ENCODE measurements around the gene ADAM19.
"Not testable (repeated sequence)": the region's sequence is repeated elsewhere in the genome, so short reads cannot be mapped to it uniquely, and the experiment has no call there.

ADAM19 gene

DNA sequence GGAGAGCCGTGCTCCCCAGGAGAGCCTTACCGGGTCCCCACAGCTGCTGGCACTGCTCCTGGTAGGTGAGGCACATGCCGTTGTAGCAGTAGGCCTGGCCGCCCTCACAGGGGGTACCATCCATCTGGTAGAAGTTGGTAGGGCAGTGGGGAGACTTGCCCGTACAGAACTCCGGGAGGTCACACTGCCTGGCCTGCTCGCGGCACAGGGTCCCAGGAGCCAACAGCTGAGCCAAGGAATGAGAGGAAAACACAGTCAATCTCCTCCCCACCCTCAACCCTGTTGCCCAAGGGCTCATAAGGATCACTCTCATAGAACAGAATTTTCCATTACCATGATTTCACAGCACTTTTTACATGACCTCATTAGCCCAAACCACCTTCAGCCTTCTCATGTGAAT, 78.7 kb downstream of the ADAM19 start:
- H3K36me3 Mint-ChIP-seq (ENCODE audit: low read depth): peaks cover 73% of the 10 kb centered on the region
- H3K27me3 Mint-ChIP-seq (ENCODE audit: low read depth): no peaks in the 10 kb centered on the region
- DNase-seq (ENCODE audit: low spot score): no peak
- peak overlapping the region; percentile 7 for H3K27ac Mint-ChIP-seq
- peaks cover 11% of the 10 kb centered on the region for H3K4me1 Mint-ChIP-seq (ENCODE audit: low read depth)
- no peaks in the 10 kb centered on the region for H3K9me3 Mint-ChIP-seq
- no peak overlapping the region for H3K4me3 Mint-ChIP-seq

DNA sequence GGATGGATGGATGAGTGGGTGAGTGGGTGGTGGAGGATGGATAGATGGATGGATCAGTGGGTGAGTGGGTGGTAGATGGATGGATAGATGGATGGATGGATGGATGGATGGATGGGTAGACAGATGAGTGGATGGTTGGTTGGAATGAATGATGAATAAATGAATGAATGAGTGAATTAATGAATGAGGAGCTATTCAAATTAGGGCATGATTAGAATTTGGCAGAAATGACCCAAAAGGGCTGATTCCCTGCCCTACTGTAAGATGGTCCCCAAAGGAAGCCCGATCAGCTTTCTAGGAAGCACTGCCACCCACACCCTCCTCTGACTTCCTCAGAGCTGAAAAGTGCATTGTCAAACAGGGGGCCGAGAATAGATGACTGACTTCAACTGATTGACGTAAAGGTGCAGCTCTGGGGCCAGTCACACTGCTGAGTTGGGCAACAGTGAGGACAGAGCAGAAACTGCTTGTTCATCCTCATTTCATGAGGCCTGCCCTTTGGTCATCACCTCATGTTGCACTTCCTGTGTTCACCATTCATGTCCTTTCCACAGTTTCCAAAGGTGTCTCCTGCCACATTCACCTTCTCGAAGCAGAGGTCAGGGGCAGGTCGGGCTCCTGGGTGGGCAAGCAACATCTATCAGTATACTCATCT, 81.3 kb downstream of the ADAM19 start:
- H3K4me3 Mint-ChIP-seq: no peak overlapping the region
- peaks cover 9% of the 10 kb centered on the region for H3K4me1 Mint-ChIP-seq (ENCODE audit: low read depth)
- DNase-seq (ENCODE audit: low spot score): no peak
- H3K36me3 Mint-ChIP-seq (ENCODE audit: low read depth): peaks cover 67% of the 10 kb centered on the region
- no peaks in the 10 kb centered on the region for H3K9me3 Mint-ChIP-seq
- H3K27ac Mint-ChIP-seq: peak overlapping the region; percentile 43
- no peaks in the 10 kb centered on the region for H3K27me3 Mint-ChIP-seq (ENCODE audit: low read depth)

- H3K4me3 Mint-ChIP-seq: no peak overlapping the region
- peak overlapping the region; percentile 31 for H3K27ac Mint-ChIP-seq
Measured at GRCh38 chr5:157492886-157493285, 82.7 kb downstream of the ADAM19 start.

GRCh38 chr5:157491471-157491995, 84.0 kb downstream of the ADAM19 start:
- no peak overlapping the region for H3K27ac Mint-ChIP-seq

More at GRCh38 chr5:157492886-157493285, 82.7 kb downstream of the ADAM19 start:
- Mint-ChIP-seq H3K4me1 (ENCODE audit: low read depth) (peaks cover 13% of the 10 kb centered on the region), H3K27me3 (ENCODE audit: low read depth) (no peaks in the 10 kb centered on the region), H3K36me3 (ENCODE audit: low read depth) (peaks cover 75% of the 10 kb centered on the region), H3K9me3 (no peaks in the 10 kb centered on the region)
- no peak for DNase-seq (ENCODE audit: low spot score)

GRCh38 chr5:157487358-157487757, 88.2 kb downstream of the ADAM19 start:
- Mint-ChIP-seq H3K27me3 (ENCODE audit: low read depth) (no peaks in the 10 kb centered on the region), H3K36me3 (ENCODE audit: low read depth) (peaks cover 84% of the 10 kb centered on the region), H3K4me1 (ENCODE audit: low read depth) (peaks cover 38% of the 10 kb centered on the region), H3K4me3 (peak overlapping the region; percentile 14), H3K9me3 (no peaks in the 10 kb centered on the region), H3K27ac (peak overlapping the region; percentile 74)
- no peak for DNase-seq (ENCODE audit: low spot score)

More at GRCh38 chr5:157491471-157491995, 84.0 kb downstream of the ADAM19 start:
- H3K27me3 Mint-ChIP-seq (ENCODE audit: low read depth): no peaks in the 10 kb centered on the region
- H3K36me3 Mint-ChIP-seq (ENCODE audit: low read depth): peaks cover 75% of the 10 kb centered on the region
- H3K9me3 Mint-ChIP-seq: no peaks in the 10 kb centered on the region
- peaks cover 24% of the 10 kb centered on the region for H3K4me1 Mint-ChIP-seq (ENCODE audit: low read depth)
- DNase-seq (ENCODE audit: low spot score): no peak
- no peak overlapping the region for H3K4me3 Mint-ChIP-seq

DNA sequence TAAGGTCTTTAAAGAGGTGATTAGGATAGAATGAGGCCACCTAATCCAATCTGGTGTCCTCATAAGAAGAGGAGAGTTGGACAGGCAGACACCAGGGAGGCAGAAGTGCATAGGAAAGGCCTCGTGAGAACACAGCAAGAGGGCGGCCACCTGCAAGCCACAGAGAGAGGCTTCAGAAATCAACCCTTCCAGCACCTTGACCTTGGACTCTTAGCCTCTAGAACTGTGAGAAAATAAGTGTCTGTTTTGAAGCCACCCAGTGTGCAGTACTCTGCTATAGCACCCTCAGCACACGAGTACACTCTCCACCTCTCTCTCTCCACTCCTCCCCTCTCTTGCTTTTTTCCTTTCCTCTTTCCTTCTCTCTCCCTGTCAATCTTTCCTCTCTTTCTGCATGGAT, 88.7 kb downstream of the ADAM19 start:
- Mint-ChIP-seq H3K4me1 (ENCODE audit: low read depth) (peaks cover 42% of the 10 kb centered on the region), H3K9me3 (no peaks in the 10 kb centered on the region), H3K27me3 (ENCODE audit: low read depth) (no peaks in the 10 kb centered on the region), H3K36me3 (ENCODE audit: low read depth) (peaks cover 86% of the 10 kb centered on the region), H3K27ac (peak overlapping the region; percentile 74), H3K4me3 (peak overlapping the region; percentile 14)
- no peak for DNase-seq (ENCODE audit: low spot score)

DNA sequence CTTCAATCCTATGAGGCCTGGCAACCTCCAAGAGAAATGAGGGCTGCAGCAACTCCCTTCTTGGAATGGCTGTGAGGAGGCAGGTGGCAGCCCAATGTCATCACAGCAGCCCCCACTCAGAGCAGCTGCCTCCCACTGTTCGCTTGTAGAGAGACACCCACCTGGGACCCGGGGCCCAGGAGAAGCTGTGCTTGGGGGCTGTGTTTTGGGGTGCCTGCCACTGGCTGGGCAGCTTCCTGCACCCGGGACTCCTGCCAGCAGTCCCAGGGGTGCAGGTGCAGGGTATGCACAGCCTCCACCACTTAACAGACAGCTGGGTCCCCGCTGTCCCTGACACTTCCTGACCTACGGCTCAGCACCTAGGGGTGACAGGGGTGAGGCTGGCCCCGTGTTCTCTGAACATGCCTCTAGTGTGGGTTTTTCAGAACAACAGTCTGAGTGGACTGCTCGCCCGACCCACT, 89.3 kb downstream of the ADAM19 start:
- Mint-ChIP-seq H3K36me3 (ENCODE audit: low read depth) (peaks cover 83% of the 10 kb centered on the region), H3K27ac (peak overlapping the region; percentile 74)

GRCh38 chr5:157485811-157486210, 89.8 kb downstream of the ADAM19 start:
- Mint-ChIP-seq H3K27me3 (ENCODE audit: low read depth) (no peaks in the 10 kb centered on the region), H3K36me3 (ENCODE audit: low read depth) (peaks cover 85% of the 10 kb centered on the region), H3K9me3 (no peaks in the 10 kb centered on the region), H3K4me1 (ENCODE audit: low read depth) (peaks cover 48% of the 10 kb centered on the region), H3K27ac (peak overlapping the region; percentile 69), H3K4me3 (no peak overlapping the region)
- no peak for DNase-seq (ENCODE audit: low spot score)

More for the DNA sequence above, 89.3 kb downstream of the ADAM19 start:
- Mint-ChIP-seq H3K27me3 (ENCODE audit: low read depth) (no peaks in the 10 kb centered on the region), H3K4me1 (ENCODE audit: low read depth) (peaks cover 45% of the 10 kb centered on the region), H3K9me3 (no peaks in the 10 kb centered on the region), H3K4me3 (peak overlapping the region; percentile 7)
- no peak for DNase-seq (ENCODE audit: low spot score)

GRCh38 chr5:157485340-157485739, 90.2 kb downstream of the ADAM19 start:
- Mint-ChIP-seq H3K4me1 (ENCODE audit: low read depth) (peaks cover 53% of the 10 kb centered on the region), H3K4me3 (no peak overlapping the region), H3K27ac (peak overlapping the region; percentile 69), H3K27me3 (ENCODE audit: low read depth) (no peaks in the 10 kb centered on the region), H3K36me3 (ENCODE audit: low read depth) (peaks cover 87% of the 10 kb centered on the region), H3K9me3 (no peaks in the 10 kb centered on the region)
- DNase-seq (ENCODE audit: low spot score): no peak

DNA sequence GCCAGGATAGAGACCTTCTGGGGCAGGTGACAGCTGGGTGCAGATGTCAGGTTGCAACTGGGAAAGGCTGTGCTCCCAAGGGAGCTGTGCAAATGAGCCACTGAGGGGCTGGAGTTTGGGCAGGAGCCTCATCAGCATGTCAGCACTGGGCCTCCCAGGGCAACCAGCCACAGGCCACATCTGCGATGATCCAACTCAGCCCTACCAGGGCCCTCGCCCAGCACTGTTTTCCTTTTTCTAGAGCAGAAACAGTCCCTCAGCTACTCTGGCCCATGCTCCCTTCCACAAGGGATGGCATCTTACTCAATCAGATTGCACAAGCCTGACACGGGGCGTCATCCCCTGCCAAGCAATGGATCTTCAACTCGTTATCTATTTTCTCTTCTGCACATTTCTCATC, 90.8 kb downstream of the ADAM19 start:
- H3K27me3 Mint-ChIP-seq (ENCODE audit: low read depth): no peaks in the 10 kb centered on the region
- peaks cover 57% of the 10 kb centered on the region for H3K4me1 Mint-ChIP-seq (ENCODE audit: low read depth)
- DNase-seq (ENCODE audit: low spot score): no peak
- peak overlapping the region; percentile 62 for H3K27ac Mint-ChIP-seq
- H3K36me3 Mint-ChIP-seq (ENCODE audit: low read depth): peaks cover 89% of the 10 kb centered on the region
- no peak overlapping the region for H3K4me3 Mint-ChIP-seq
- H3K9me3 Mint-ChIP-seq: no peaks in the 10 kb centered on the region

DNA sequence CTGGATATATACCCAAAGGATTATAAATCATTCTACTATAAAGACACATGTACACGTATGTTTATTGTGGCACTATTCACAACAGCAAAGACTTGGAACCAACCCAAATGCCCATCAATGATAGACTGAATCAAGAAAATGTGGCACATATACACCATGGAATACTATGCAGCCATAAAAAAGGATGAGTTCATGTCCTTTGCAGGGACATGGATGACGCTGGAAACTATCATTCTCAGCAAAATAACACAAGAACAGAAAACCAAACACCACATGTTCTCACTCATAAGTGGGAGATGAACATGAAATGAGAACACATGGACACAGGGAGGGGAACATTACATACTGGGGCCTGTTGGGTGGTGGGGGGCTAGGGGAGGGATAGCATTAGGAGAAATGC, 92.9 kb downstream of the ADAM19 start:
- H3K27me3 Mint-ChIP-seq (ENCODE audit: low read depth); DNase-seq (ENCODE audit: low spot score); H3K9me3 Mint-ChIP-seq; H3K4me3 Mint-ChIP-seq: not testable (repeated sequence)
- H3K4me1 Mint-ChIP-seq (ENCODE audit: low read depth): peaks cover 69% of the 10 kb centered on the region
- peaks cover 90% of the 10 kb centered on the region for H3K36me3 Mint-ChIP-seq (ENCODE audit: low read depth)
- H3K27ac Mint-ChIP-seq: peak overlapping the region; percentile 24

GRCh38 chr5:157481666-157482065, 93.9 kb downstream of the ADAM19 start:
- peak overlapping the region; percentile 75 for H3K27ac Mint-ChIP-seq
- H3K4me3 Mint-ChIP-seq: no peak overlapping the region

GRCh38 chr5:157481265-157481664, 94.3 kb downstream of the ADAM19 start:
- no peak for DNase-seq (ENCODE audit: low spot score)
- Mint-ChIP-seq H3K4me3 (peak overlapping the region; percentile 24), H3K4me1 (ENCODE audit: low read depth) (peaks cover 63% of the 10 kb centered on the region), H3K9me3 (no peaks in the 10 kb centered on the region), H3K36me3 (ENCODE audit: low read depth) (peaks cover 88% of the 10 kb centered on the region), H3K27ac (peak overlapping the region; percentile 75), H3K27me3 (ENCODE audit: low read depth) (no peaks in the 10 kb centered on the region)

More at GRCh38 chr5:157481666-157482065, 93.9 kb downstream of the ADAM19 start:
- Mint-ChIP-seq H3K9me3 (no peaks in the 10 kb centered on the region), H3K27me3 (ENCODE audit: low read depth) (no peaks in the 10 kb centered on the region), H3K36me3 (ENCODE audit: low read depth) (peaks cover 90% of the 10 kb centered on the region), H3K4me1 (ENCODE audit: low read depth) (peaks cover 66% of the 10 kb centered on the region)
- no peak for DNase-seq (ENCODE audit: low spot score)

DNA sequence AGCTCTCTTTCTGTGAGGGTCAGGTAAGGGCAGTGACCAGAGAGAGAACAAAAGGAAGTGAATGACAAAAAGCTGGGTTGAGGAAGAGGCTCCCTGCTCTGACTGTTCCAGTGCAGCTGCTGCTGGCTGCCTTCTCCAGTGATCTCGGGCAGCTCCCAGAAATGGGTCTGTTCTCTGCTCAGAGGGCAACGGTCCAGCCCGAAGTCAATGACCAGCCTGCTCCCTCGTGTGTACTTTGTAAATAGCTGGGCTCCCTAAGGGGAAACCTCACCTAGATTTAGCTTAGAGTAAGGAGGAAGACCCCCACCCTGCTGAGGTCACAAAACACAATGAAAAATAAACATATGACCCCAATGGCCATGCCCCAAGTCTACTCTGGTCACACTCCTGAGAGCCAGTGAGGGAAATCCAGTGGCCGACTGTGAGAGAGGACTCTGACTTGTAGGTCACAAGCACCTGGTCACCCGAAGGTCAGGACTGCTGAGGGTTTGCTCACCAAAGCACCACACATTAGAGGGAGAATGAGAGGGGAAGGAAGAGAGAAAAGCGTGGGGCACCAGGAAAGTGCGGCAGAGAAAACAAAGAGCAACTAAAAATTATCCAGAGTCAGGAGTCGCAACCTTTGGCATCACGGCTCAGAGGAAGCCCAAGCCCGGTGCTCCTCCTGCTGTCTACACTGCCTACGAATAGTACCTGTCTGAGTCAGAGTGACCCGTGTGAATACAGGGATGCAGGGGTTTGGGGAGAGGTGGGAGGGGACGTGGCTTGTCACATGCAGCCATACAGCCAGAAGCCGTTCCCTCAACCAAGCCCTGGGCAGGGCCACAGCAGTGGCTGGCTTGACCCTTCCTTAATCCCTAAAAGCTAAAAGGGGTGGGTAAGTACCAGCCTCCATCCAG, 95.7 kb downstream of the ADAM19 start:
- peak overlapping the region; percentile 50 for H3K4me3 Mint-ChIP-seq
- H3K27me3 Mint-ChIP-seq (ENCODE audit: low read depth): no peaks in the 10 kb centered on the region
- H3K36me3 Mint-ChIP-seq (ENCODE audit: low read depth): peaks cover 88% of the 10 kb centered on the region
- no peaks in the 10 kb centered on the region for H3K9me3 Mint-ChIP-seq
- DNase-seq (ENCODE audit: low spot score): no peak
- H3K27ac Mint-ChIP-seq: peak overlapping the region; percentile 84
- peaks cover 56% of the 10 kb centered on the region for H3K4me1 Mint-ChIP-seq (ENCODE audit: low read depth)
